ENCODE measurements around the gene CFAP157.

Gene CFAP157

GRCh38 chr9:127693143-127693542, 13.6 kb upstream of the CFAP157 start:
- DNase-seq (ENCODE audit: low read depth in 2 of 2): no peak

DNA sequence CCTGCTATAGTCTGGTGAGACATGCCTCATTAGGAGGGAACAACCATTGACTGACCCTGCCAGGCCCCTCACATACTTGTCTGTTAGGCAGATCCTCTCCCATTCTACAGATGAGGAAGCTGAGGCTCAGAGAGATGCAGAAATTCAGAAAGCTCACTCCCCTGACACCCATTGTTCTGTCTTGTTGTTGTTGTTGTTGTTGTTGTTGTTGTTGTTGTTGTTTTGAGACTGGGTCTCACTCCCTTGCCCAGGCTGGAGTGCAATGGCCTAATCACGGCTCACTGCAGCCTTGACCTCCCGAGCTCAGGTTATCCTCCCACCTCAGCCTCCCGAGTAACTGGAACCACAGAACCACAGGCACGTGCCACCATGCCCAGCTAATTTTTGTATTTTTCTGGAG, 13.1 kb upstream of the CFAP157 start:
- no peak for DNase-seq (ENCODE audit: low read depth in 2 of 2)

- no peak for DNase-seq (ENCODE audit: low read depth in 2 of 2)
Observed at GRCh38 chr9:127694890-127695720, 11.7 kb upstream of the CFAP157 start.

GRCh38 chr9:127697575-127697974, 9.2 kb upstream of the CFAP157 start:
- no peak for DNase-seq (ENCODE audit: low read depth in 2 of 2)

DNA sequence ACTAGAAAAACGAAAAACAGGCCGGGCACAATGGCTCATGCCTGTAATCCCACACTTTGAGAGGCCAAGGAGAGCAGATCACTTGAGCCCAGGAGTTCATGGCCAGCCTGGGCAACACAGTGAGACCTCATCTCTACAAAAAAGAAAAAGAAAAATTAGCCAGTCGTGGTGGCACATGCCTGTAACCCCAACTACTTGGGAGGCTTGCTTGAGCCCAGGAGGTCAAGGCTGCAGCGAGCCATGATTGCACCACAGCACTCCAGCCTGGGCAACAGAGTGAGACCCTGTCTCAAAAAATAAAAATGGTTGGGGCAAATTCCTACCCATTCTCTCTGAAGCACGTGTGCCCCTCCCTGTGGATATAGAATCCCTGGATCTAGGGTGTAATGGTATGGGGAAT, 8.4 kb upstream of the CFAP157 start:
- no peak for DNase-seq (ENCODE audit: low read depth in 2 of 2)

DNA sequence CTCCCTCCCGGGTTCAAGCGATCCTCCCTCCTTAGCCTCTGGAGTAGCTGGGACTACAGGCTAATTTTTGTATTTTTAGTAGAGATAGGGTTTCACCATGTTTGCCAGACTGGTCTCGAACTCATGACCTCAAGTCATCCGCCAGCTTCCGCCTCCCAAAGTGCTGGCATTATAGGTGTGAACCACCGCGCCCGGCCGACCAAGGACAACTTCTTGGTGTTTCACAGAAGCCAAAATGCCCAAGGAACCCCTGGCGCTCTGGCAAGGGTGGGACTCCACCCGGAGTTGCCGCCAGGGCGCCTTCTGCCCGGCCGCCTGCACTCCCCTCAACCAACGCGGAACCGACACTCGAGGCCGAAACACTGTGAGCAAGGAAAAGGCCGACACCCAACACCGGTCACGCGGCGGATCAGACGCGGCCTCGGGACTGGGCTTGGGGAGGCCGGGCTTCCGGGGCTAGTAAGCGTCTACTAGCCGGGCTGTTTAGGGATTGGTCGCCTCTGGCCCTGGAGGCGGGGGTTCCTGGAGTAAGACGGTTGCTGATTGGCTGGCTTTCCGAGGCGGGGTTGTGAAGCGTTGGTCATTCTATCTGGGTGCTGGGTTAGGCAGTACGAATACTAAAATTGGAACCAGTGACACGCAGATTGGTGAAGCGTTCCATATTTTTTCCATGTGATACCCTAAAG, 7.7 kb upstream of the CFAP157 start:
- DNase-seq (ENCODE audit: low read depth in 2 of 2): peak; percentile 66 to 79

DNA sequence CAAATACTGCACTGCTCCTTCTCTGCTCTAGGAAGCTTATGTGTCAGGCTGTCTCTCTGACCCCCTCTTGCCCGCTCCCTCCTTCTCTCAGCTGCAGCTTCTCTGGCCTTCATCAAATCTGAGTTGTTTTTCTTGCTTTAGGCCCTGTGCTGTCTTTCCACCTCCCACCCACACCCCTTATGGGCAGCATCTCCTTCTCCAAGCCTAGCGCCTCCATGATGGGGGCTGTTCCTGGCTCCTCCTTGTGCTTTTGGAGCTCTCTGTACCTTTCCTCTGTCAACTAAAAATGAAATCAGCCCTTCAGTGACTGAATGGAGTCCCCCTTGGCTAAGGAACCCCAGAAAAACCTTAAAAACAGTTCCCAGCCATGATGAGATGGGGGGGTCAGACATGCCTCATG, 6.6 kb upstream of the CFAP157 start:
- DNase-seq (ENCODE audit: low read depth in 2 of 2): no peak

- DNase-seq (ENCODE audit: low read depth in 2 of 2): no peak
Observed at GRCh38 chr9:127700594-127701255, 6.1 kb upstream of the CFAP157 start.

GRCh38 chr9:127703289-127703946, 3.4 kb upstream of the CFAP157 start:
- DNase-seq (ENCODE audit: low read depth in 2 of 2): no peak

- no peak for DNase-seq (ENCODE audit: low read depth in 2 of 2)
Observed at GRCh38 chr9:127705577-127706379, 1.0 kb upstream of the CFAP157 start.

GRCh38 chr9:127707766-127708165, 978 bp downstream of the CFAP157 start:
- DNase-seq (ENCODE audit: low read depth in 2 of 2): peak; percentile 7 to 24

DNA sequence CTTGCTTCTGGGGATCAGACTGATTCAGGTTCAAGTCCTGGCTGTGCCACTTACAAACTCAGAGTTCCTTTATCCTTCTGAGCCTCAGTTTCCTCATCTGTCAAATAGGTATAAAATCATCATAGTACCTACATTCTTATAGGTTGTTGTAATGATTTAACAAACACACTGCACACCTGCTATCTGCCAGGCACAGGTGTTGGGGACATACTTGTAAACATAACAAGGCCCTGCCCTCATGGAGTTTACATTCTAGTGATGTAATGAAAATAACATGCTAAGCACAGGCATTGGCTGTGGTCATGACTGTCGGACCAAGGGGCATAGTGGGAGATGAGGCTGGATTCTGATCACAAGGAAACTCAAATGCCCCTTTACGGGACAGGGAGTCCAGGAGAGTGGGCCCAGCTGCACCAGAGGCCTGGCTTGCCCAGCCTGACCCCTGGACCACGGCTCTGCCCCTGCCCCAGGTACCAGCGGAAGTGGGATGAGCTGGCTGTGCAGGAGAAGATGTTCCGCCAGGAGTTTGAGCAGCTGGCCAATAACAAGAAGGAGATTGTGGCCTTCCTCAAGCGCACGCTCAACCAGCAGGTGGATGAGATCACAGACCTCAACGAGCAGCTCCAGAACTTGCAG, 2.3 kb downstream of the CFAP157 start:
- DNase-seq (ENCODE audit: low read depth in 2 of 2): no peak

- no peak for DNase-seq (ENCODE audit: low read depth in 2 of 2)
Observed at GRCh38 chr9:127710204-127710783, 3.5 kb downstream of the CFAP157 start.

DNA sequence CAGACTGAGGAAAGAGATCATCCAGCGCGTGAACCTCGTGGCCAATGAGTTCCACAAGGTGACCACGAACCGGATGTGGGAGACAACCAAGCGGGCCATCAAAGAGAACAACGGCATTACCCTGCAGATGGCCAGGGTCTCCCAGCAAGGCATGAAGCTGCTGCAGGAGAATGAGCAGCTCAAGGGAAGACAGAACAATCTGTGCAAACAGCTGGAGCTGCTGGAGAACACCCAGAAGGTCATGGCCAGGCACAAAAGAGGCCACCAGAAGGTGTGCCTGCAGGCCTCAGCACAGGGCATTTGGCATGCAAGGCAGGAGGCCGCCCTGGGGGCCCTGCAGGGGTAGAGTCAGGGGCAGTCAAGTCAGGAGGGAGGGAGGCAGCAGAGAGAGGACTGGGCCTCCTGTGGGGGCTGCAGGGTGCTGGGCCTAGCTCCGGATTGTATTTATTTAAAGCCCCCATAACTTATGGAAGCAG, 4.5 kb downstream of the CFAP157 start:
- no peak for DNase-seq (ENCODE audit: low read depth in 2 of 2)

- DNase-seq (ENCODE audit: low read depth in 2 of 2): no peak
Observed at GRCh38 chr9:127711831-127712274, 5.1 kb downstream of the CFAP157 start.

DNA sequence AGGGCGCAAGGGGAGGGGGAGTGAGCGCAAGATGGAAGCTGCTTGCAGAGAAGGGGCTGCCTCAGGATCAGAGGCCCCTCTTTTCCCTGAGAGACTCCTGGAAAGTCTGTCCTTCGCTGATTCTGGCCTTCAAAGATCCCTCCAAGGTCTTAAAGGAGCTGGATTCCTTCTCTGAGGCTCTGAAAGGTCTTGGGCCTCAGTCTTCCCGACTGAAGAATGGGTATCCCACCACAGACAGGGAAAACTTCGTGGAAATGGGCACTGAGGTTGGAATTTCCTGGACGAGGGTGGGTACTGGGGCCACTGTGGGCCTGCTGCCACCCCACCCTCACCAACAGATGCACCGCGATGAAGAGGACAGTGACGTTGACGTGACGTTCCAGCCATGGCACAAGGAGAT, 5.6 kb downstream of the CFAP157 start:
- no peak for DNase-seq (ENCODE audit: low read depth in 2 of 2)

- DNase-seq (ENCODE audit: low read depth in 2 of 2): no peak
Observed at GRCh38 chr9:127712867-127713266, 6.1 kb downstream of the CFAP157 start.

DNA sequence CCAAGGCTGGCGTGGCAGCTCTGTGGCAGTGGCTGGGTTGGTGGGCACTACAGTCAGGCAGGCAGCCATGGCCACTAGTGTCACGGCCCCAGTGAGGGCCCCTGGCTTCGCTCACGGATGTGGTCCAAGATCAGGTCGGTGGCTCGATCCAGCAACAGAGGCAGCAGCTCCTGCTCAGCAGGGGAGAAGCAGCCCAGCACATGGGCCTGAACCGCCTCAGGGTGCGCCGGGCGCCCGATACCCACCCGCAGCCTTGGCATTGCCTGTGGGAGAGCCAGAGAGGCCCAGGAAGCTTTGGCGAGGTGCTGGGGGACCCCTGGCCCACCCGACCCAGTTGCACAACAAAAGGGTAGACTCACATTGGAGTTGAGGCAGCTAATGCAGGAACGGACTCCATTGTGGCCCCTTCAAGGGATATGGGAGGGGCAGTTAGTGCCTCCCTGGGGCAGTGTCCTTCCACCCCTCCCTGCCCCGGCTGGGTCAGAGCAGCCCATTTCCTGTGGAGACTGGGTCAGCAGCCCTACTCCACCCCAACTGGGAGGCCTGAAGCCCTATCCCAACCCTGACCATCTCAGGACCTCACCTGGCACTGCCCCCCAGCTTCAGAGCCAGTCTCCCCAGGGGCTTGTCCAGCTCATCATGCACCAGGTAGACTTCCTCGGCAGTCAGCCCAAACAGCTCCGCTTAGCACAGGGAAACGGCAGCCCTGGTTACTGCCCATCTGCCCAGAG, 7.4 kb downstream of the CFAP157 start:
- DNase-seq (ENCODE audit: low read depth in 2 of 2): no peak

DNA sequence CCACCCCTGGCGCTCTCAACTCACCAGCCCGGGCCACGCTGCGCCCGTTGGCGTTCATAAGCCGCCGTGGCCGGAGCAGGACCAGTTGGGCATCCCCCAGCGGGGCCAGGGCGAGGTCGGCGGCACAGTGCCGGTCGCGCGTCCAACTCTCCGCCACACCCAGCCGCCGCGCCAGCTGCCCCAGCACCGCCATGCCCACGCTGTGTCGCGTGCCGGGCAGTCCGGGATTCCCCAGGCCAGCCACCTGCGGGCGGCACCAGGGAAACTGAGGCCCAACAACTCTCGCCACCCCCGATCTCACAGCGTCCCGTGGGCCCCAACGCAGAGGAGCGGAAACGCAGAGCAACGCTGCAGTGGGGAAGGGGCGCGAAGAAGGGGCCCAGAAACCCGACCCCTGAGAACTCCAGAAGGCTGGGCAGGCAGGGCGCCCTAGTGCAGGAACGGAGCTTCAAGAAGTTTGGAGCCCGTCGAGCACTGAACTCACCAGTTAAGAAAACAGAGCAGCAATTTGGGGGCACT, 8.2 kb downstream of the CFAP157 start:
- DNase-seq (ENCODE audit: low read depth in 2 of 2): no peak
